GM19468 (cell line): ENCODE data around the gene POSTN.

Experiments
- ATAC-seq: cut with Tn5 transposase; IDR thresholded peaks from one replicate; pipeline ENCODE4 v1.9.1; 2021; ENCODE audit warnings: mild to moderate bottlenecking, moderate library complexity, moderate number of reproducible peaks; ENCODE audit not compliant: unreplicated experiment; ENCODE audit errors: extremely low read depth

Gene POSTN, protein sequence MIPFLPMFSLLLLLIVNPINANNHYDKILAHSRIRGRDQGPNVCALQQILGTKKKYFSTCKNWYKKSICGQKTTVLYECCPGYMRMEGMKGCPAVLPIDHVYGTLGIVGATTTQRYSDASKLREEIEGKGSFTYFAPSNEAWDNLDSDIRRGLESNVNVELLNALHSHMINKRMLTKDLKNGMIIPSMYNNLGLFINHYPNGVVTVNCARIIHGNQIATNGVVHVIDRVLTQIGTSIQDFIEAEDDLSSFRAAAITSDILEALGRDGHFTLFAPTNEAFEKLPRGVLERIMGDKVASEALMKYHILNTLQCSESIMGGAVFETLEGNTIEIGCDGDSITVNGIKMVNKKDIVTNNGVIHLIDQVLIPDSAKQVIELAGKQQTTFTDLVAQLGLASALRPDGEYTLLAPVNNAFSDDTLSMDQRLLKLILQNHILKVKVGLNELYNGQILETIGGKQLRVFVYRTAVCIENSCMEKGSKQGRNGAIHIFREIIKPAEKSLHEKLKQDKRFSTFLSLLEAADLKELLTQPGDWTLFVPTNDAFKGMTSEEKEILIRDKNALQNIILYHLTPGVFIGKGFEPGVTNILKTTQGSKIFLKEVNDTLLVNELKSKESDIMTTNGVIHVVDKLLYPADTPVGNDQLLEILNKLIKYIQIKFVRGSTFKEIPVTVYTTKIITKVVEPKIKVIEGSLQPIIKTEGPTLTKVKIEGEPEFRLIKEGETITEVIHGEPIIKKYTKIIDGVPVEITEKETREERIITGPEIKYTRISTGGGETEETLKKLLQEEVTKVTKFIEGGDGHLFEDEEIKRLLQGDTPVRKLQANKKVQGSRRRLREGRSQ

GRCh38 chr13:37598597-37598996, at the start of gene POSTN:
Gene POSTN, minus strand, starts transcription at chr13:37598768. Its CDS starts 42 bp downstream, at chr13:37598726.
- no peak for ATAC-seq

DNA sequence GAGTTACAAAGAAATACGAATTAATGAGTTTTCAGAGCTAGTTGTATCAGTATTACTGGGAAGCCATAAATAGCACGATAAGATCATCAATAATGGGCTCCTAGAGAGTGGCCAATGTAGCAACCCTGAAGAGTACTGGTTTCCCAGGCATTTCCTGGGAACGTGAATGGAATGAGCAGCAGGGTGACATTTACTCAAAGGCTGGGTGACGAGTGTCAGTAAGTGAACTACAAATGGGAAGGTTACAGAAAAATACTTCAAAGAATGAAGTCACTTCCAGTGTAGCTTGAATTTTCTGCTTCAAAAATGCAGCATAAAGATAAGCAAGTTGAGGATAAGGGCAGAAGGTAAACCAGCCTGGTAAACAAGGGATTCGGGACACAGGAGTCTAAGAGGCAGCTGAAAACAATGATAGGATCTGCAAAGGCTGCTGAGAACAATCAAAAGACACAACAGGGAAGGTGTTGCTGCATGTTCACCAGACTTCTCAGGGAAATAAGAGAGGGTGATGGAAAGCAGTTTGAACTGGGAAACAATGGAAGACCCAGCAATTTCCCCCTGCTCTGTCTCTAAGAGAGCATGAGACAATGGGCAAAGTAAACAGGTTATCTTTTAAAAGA, 48.6 kb upstream of the POSTN start:
- no peak for ATAC-seq

- ATAC-seq: no peak
Measured at GRCh38 chr13:37646531-37646930, 48.0 kb upstream of the POSTN start.

GRCh38 chr13:37645181-37645740, 46.7 kb upstream of the POSTN start:
- ATAC-seq: no peak

GRCh38 chr13:37641391-37641790, 42.8 kb upstream of the POSTN start:
- ATAC-seq: no peak

DNA sequence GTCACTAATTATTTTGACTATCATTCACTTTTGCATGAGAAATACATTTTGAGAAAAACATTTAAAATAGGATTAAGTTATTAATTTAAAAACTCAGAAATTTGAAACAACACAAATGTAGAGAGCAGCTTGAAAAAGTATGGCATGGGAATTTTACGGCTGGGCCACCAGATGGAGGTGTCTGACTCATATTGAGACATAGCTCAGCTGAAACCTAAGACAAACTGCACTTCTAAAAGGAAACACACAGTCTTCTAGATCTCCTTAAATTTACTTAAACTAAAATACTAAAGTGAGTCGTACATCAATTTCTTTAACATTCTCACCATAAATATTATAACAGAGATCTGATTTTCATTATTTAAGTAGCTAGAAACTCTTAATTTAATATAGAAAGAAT, 41.9 kb upstream of the POSTN start:
- ATAC-seq: no peak

DNA sequence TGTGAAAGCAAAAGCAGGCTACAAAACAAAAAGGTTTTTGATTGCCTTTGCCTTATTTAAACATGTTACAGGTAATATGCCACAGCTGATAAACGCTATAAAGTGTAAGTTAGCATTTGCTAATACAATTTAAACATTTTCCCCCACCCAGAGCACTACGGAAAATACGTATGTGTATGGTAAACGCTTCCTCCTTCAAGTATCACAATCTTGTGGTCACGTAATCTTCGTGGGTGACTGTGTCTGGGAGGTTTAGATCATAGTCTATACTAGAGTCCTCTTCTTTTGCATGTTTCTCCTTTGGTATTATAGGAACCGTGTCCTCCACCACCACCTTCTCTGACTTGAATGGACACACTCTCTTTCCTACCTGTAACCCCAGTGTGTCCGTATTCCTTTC, 38.1 kb upstream of the POSTN start:
- ATAC-seq: no peak

GRCh38 chr13:37632294-37632693, 33.7 kb upstream of the POSTN start:
- ATAC-seq: no peak

DNA sequence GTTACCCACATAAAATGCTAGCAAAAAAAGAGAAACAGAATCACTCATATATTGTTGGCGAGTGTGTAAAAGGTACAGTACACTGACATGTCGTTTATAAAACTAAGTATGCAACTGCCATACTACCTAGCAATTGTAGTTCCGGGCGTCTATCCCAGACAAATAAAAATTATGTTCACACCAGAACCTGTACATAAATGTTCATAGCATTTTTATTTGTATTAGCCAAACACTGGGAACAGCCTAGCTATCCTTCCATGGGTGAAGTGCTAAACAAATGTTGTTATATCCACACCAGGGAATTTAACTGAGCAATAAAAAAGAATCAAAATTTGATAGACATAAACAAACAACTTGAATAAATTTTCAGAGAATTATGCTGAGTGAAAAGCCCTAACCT, 28.9 kb upstream of the POSTN start:
- no peak for ATAC-seq

DNA sequence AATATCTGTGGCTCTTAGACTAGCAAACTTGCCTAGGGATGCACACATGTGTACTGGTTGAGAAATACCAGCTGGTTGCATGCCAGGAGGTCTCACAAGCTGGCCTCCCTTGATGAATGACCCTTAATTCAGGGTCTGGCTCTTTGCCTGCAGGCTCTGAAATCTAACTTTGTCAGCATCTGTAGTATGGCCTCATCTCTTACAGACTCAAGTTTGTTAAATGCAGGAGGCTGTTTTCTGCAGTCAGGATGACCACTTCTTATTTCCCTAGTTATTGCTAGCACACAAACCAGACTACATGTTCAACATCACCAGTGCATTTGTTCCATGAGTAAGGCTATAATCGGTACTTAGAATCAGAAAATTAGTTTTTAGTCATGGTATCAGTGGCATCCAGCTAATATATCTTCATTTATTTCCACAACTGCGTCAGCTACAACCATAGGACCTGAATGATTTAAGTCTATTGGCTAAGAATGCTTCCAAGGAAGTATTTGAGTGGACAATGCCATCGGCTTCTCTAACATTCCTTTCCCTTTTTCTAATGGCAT, 23.3 kb upstream of the POSTN start:
- ATAC-seq: no peak

GRCh38 chr13:37618554-37618953, 20.0 kb upstream of the POSTN start:
- ATAC-seq: no peak

GRCh38 chr13:37617173-37617572, 18.6 kb upstream of the POSTN start:
- no peak for ATAC-seq

- ATAC-seq: no peak
Measured at GRCh38 chr13:37616131-37616530, 17.6 kb upstream of the POSTN start.

GRCh38 chr13:37615276-37615675, 16.7 kb upstream of the POSTN start:
- ATAC-seq: no peak

- ATAC-seq: no peak
Measured at GRCh38 chr13:37613638-37614037, 15.1 kb upstream of the POSTN start.

- no peak for ATAC-seq
Measured at GRCh38 chr13:37613236-37613635, 14.7 kb upstream of the POSTN start.

- no peak for ATAC-seq
Measured at GRCh38 chr13:37608750-37609339, 10.3 kb upstream of the POSTN start.

DNA sequence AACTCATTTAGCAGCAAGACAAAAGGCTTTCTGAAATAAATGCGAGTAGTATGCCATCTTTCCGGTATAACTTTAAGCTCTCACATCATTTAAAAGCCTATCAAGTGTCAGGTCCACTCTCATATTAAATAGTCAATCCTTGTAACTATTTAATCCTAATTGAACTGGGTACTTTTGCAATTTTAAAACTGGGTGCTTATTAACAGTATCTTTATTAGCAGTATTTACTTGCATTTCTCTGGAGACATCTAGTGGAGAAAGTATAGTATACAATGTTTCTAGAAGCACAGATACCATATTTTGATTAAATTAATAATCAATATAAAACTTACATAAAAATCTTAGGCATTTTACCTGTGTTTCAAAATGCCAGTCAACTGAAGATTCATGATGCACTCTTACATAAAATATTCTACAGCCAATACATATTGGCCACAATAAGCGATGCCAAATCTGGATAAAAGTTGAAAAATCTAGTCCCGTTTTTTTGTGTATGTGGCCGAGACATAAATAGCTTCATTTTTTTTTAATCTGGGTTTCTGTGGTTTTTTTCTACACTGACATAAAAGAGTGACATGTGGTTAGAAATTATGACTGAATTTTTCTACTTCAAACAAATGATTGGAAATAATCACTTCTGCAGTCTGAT, 4.3 kb upstream of the POSTN start:
- no peak for ATAC-seq

GRCh38 chr13:37601648-37602440, 3.3 kb upstream of the POSTN start:
- no peak for ATAC-seq
